ENCODE data around the gene FAM149A. TPM values are rescaled to one million over a fixed set of nuclear protein-coding genes. Genes with fewer than 3 reads are reported as not detected.

The FAM149A gene
- polyA plus RNA-seq, result 3.6 and 11.1 TPM in 2 replicates

DNA sequence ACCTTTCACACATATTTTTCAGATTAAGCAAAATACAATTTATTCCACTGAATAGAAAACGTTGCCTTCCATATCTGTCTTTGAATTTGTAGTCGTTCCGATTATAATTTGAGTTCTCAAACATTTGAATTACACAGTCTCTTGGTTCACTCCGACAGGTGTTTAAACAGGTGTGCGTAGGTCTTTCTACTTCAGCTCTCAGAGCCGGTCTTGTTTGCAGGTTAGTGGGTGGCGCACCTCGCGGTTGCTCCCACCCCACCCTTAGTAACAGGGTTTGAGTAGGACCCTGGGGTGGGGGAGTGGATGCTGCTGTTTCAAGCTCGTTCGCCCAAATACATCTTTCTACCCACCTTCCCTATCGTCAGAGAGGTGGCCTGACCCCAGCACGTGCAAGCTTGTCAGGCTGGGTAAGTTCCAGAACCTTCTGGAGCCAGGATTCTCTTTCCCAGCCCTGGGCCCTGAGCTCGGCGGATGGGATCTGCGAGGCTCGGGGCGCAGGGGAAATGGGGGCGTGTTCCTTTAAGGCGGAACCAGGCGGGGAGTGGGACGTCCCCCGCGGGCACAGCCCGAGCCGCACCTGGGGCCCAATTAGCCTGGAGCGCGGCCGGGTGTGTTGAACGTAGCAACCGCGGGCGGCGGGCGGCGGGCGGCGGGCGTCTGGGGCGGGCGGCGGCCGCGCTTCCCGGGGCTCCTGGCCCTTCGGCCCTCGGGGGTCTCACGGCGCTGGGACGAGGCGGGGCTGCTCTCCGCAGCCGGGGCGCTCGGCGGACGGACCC lies at the start of gene FAM149A:
TSS of gene FAM149A (plus strand) at position 591 of the 776 bp plus-strand sequence.

DNA sequence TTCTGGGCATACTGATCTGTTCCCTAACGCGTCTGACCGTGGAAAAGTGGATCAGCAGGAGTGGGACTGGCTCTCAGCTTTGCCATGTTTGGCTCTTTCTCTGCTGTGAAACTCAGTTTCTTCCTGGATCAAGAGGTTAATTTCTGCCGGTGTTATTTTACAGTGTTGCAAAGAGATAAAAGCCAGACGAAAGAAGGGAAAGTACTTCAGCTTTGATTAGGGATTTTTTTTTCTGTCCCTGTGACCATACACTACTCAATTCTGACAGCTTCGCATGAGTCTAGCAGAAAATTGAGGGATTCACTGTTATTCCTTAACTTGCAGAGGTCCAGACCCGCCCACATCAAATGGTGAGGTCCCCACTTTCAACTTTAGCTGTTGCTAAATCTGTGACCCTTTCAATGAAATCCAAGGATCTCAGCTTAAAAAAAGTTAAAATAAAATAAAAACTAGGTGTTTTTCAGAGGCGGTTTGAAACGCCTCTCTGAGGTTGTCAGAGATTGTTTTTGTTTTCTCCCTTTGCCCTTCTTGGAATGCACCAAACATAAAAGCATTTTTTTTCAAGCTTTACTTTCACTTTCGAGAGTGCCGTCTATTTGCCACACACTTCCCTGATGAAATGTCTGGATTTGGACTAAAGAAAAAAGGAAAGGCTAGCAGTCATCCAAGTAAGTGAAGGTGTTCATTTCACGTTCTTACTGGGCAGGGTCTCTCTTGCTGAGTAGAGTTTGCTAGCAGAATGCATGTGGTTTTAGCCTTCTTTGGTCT lies 35.7 kb upstream of the FAM149A start, which contains the start of gene TLR3:
TSS of gene TLR3 (plus strand) at position 576 of the 768 bp plus-strand sequence. CDS start 7,464 bp downstream, outside the sequence.

DNA sequence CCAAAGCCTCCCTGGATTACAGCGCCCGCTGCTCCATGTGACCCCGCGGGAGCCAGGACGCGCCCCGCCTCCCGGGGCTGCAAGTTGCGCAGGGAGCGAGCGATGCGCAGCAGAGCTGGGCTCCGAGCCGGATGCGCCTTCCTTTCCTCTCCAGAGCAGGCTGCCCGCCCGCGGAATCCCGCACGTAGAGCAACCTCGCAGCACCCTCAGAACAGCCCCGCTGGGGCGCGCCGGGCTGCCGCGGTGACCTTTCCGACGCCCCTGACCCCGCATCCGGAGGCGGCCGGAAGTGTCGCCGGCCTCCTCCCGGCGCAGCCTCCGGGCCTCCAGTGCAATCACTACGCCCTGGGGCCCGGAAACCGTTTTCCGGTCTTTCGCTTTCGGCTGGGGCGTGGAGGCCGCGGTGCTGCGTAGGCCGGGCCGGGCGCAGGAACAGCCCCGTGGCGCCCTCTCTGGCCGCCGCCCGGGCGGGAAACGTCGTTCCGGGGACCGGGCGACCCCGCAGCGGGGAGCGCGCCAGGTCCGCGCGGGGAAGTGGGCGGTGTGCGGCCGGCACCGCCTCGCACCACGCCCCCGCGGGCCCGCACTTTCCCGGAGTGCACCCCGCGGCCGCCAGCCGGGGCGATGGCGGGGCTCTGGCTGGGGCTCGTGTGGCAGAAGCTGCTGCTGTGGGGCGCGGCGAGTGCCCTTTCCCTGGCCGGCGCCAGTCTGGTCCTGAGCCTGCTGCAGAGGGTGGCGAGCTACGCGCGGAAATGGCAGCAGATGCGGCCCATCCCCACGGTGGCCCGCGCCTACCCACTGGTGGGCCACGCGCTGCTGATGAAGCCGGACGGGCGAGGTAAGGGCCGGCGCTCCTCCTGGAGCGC lies 86.9 kb downstream of the FAM149A start, which contains the start of gene CYP4V2:
TSS of gene CYP4V2 (plus strand) at position 368 of the 866 bp plus-strand sequence. CDS start at position 625, 257 bp downstream.

Other genes starting within 250 kb of the FAM149A start
- 0.47 and 0.91 TPM in 2 replicates for gene TLR3, start 35.5 kb upstream of the FAM149A start, polyA plus RNA-seq
- gene CYP4V2, start 86.9 kb downstream of the FAM149A start, polyA plus RNA-seq, result 2.9 and 4.2 TPM in 2 replicates
- 0.43 and 2.2 TPM in 2 replicates for gene KLKB1, start 122.8 kb downstream of the FAM149A start, polyA plus RNA-seq
- not detected in 2 replicates for gene F11, start 161.5 kb downstream of the FAM149A start, polyA plus RNA-seq